Pons (tissue), 1 donor: ENCODE data around the gene AMBRA1.
"Not testable (repeated sequence)": the region's sequence is repeated elsewhere in the genome, so short reads cannot be mapped to it uniquely, and the experiment has no call there.

Source experiments
- DNase-seq: peaks from one replicate; pipeline ENCODE4 v3.0.0-alpha.2; 2016; ENCODE audit warnings: low spot score

Gene AMBRA1

DNA sequence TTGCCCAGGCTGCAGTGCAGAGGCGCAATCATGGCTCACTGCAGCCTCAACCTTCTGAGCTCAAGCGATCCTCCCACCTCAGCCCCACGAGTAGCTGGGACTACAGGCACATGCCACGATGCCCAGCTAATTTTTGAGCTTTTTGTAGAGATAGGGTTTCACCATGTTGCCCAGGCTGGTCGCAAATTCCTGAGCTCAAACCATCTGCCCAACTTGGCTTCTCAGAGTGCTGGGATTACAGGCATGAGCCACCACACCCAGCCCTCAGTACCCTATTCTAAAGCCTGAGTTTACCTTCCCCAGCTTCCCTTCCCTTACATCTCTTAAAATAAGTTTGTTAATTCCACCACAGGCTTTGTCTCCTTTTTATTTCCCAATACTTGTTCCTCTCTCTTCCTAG is 59.1 kb downstream of the AMBRA1 start:
- DNase-seq: no peak

DNA sequence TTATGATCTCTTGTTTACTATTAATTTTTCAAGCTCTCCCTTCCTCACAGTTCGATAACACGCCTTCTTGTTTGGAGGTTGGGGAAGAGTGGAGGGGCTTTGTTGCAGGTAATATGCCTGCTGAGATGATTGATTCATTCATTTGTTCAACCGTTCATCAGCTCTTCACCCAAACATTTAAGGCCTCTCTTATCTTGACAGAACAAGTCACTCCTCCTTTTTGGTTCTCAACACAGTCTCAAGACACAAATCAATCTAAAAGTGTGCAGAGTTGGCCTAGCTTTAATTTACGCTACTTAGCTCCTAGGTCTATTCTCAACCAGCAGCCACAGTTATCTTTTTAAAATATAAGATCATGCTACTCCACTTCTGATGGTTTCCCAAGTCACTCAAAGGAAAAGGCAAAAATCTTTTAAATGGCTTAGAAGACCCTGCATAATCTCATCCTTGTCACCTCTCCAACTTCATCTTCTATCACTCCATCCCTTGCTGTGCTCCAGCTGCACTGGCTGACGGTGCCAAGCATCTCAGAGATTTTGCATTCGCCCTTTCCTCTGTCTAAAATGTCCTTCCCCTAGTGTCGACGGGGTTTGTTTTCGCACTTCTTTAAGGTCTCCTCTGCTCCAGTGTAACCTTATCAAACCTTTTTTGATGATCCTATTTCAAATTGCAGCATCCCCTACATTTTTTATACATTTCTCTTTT is 60.3 kb downstream of the AMBRA1 start:
- no peak for DNase-seq

DNA sequence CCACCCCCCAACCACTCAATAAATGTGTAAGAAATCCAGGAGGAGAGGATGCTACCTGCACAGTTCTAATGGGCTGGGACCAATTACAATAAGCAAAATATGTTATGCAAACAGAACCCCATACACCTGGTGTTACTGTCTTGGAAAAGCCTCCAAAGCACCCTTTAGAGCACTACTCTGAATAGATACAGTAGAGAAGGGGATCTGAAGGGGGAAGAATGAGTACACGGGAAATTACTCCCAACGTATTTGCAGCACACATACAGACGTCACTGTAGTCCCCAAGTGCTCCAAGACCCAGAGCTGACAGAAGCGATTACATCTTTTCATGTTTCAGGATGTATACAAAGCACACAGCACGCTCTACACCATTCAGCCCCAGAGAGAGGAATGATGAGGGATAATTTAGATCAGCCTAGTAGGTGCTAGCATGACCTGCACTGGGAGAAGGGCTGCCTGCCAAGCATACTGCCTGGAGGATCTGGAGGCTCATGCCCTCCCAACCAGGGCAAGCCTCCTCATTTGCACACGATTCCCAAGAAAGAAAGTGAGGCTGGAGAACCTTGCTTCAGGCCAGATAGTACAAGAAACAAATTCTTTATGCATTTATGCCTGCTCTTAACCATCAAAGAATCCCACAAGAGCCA is 63.8 kb downstream of the AMBRA1 start:
- no peak for DNase-seq

DNA sequence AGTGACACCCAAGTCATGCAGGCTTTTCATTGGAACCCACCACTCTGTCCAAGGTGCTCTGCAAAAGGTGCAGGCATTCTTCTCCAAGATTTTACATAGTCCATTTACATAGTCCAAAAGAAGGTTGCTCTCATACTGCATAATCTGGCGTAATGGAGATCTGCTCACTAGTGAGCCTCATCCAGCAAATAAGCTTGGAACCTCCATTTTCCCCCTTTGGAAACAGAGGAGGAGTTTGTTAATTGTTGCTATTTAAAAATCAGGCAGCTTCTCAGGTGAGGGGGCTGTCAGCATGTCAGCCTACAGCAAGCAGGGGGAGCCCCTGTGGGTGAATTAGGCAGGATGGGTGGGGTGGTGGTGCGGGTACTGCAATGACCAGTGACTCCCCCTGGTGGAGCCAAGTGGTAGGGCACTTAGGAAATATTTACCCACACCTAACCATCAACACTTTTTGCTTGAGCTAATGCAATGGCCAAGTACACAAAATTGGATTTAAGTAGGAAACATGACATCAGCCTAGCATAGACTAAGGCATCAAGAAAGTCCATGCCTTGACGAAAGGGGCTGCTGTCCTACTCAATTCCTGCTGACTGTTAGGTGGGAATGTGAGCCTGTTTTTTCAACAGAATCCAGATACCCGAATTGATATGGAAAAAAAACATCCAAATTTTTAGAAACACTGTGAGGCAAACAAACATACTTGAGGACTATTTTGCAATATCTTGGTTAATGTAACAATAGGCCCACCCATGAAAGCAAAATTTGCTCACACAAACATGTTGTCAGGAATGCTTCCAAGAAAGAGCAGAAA is 64.5 kb downstream of the AMBRA1 start:
- no peak for DNase-seq

DNA sequence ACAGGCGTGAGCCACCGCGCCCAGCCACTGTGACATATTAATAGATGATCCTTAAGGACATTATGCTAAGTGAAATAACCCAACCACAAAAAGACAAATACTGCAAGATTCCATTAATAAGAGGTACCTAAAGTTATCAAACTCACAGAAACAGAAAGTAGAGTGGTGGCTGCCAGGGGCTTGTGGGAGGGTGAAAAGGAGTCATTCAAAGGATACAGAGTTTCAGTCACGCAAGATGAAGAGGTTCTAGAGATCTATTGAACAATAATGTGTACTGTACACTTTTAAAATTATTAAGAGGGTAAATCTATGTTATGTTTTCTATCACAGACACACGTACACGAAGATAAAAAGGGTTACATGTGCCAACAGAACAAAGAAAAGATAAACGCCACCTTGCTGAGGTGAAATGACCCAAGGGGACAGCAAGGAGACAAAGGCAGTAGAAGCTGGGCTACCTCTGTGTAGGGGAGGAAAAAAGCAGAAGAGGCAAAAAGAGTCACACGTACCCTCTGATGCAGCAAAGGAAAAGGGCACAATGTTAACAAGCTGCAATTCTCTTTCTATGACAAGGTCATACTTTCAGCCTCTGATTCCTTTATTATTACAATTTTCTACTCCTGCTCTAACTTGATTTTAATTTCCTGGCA is 65.3 kb downstream of the AMBRA1 start:
- DNase-seq: no peak

DNA sequence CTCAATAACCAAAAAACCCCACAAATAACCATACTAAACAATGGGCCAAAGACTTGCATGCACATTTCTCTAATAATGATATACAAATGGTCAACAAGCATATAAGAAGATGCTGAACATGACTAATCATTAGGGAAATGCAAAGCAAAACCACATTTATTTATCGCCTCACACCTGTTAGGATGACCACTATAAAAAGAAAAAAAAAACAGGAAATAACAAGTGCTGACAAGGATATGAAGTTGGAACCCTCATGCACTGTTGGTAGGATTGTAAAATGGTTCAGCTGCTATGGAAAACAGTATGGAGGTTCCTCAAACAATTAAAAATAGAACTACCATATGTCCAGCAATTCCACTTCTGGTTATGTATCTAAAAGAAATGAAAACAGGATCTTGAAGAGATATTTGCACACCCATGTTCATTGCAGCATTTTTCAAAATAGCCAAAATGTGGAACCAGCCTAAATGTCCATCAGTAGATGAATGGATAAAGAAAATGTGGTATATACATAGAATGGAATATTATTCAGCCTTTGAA is 66.2 kb downstream of the AMBRA1 start:
- DNase-seq: no peak

DNA sequence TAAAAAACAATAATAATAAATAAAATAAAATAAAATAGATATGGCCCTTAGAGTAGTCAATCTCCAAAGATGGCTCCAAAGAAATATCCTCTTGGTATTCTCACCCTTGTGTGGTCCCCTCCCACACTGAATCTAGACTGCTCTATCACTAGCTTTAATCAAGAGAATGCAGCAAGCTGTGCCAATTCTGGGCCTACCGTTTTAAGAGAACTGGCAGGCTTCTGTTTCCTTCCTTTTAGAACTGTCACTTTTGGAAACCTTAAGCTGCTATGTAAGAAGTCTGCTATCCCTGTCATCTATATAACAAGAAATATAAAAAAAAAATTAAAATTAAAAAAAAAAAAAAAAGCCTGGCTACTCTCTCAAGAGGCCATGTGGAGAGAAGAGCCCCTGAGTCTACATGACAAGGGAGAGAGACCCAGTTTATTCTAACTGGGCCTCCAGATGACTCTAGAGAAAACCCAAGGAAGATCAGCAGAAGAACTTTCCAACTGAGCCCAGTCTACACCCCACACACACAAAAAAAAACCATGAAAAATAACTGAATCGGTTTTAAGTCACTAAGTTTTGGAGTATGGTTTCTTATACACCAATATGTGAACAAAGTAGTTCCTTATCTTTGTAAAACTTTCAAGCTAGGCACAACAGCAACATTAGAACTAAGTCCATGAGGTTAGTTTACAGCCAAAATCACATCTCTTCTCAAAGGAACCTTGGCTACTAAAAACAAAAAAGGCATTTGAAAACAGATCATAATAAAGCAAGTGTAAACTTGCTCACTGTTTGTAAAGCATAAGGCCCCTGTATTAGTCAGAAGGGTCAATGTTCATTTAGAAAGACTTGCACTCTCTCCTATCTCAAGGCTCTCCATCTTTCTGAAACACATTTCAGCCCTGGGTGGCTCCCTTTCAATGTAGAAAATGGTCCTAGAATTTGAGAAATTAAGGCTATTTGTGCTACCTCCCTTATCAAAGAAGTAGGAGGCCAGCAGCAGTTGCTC is 67.3 kb downstream of the AMBRA1 start:
- no peak for DNase-seq

DNA sequence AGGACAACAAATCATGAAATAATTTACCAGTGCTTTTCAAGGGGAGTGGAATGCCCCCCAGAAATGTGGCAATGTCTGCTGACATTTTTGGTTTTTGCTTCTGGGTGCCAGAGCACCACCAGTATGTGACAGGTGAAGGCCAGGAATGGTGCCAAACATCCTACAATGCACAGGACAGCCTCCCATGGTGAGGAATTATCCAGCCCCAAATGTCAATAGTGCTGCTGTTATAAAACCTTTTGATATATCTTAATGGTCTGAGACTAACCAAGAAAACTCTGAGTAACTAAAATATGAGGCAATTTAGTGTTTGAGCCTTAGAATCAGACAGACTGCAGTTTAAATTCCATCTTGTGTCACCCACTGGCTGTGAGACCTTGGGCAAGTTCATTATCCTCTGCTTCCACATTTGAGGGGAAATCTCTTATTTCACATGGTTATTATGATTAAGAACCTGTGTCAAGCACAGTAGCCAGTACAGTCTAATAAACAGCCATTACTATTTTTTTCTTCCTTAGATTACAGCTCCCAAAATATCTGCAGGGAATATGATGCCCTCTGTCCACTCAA is 69.5 kb downstream of the AMBRA1 start:
- DNase-seq: no peak

DNA sequence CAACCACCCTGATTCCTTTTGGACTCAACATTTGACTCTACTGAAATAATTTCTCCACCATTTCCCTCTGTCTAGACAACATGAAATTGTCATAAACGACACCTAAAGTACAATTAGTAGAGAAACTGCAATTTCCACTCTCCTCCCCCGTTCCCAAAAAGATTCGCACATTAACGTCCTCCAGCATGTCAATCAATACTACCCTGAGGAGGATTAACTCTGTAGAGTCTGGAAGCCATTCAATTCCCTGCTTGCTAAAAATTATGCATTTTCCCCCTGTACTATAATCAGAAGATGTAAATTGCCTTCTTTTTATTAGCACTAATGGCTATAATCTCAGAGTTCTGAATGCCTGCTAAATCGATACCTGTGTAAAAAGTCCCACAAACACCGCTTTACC is 70.5 kb downstream of the AMBRA1 start:
- no peak for DNase-seq

DNA sequence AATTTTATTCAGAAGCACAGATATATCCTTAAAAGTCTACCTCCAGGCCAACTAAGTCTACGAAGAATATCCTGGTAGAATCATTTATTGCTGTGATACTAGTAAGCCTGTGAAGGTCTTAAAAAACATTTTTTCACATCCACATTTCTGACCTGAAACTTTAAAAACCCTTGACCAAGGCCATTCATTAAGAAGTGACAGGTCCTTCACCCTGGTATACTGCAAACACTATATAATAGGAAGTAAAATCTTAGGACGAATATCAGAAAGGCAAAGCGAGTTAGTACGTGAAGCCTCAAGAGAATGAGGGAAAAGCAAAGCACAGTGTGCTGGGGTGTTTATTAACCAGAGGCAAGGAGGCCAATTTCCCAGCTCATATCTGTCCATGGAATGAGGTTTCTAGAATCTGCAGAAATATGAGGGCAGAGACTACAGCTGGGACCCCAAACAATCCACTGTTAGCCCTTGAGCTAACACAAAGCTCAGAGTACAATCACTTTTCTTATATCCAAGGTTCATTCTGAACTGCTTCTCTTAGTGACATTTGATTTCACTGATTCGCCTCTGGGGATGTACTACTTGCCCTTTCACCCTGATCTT is 71.0 kb downstream of the AMBRA1 start:
- DNase-seq: no peak

DNA sequence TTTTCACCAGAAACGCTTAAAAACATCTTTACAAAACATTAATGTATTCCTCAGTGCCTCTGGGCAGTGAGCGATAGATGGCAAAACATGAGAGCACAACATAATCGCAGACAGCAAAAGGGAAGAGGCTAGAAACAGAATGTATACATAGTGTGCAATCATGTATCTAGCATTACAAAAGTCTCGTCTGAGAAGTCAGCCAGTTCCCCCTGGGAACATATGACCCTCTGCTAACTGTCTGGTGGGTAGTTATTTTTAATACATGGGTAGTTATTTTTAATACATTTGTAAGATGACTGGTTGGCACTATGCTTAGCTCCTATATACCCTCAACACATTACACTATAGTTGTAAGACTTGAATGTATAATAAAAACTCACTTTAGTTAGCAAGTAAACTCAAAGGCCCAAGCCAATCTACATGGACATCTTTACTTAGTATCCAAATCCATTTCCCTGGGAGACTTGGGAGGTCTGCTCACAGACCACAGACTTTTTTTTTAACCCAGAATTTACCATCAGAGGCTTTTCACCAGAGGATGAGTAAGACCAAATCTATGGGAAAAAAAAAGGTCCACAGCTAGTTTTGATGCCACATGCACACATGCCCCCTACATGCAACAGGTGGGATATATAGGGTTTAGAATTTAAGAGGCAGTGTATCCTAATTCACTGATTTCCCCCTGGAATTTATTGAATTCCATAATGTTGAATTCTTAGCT is 71.7 kb downstream of the AMBRA1 start:
- no peak for DNase-seq

DNA sequence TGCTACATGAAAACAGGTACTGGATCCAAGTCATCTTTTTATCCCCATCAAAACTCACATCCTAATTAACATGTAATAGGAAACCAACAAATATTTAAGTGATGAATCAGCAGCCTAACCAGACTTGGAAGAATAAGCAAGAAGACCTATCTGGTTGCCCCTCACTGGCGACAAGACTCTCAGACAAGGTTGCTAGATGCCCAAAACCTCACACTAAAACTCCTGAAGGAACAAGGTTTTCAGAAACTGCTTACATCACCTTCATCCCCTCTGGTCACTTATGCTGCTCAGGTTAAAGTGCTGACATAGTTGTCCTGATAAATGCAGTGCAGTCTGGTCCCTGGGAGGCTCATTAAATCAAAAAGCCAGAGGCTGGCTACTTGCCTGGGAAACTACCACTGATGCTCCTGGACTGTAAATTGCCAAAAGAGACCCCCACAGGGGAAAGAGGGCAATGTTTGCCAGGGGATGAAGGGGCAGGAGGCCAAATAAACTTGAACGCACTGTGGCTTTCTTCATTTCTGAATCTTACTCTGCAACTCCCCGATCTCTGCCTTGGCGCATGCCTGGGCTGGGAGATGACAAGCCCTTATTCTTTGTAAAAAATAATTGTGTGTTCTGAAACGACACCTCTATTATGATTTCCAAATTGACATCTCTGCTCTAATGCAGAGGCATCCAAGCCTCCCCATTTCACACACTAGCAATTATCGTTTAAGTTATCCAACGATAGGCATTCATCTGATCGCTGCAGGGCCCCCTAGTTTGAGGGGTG is 72.7 kb downstream of the AMBRA1 start:
- no peak for DNase-seq

DNA sequence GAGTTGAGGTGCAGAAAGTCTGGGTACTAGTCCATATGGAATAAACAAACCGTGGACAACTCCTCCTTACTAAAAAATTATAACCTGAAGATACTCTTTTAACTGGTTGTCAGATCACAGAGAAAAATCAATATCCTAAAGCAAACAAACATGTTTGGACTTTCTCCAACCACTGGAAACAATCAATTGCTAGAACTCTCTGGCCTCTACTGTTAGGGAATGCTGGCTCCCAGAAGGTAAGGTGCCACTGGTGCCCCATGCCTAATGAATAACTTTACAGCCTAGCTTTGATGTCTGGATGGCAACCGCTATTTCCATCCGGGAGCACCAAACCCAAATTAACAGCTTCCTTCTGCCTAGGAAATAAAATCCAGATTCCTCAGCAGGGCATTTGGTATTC is 74.5 kb downstream of the AMBRA1 start:
- DNase-seq: no peak

DNA sequence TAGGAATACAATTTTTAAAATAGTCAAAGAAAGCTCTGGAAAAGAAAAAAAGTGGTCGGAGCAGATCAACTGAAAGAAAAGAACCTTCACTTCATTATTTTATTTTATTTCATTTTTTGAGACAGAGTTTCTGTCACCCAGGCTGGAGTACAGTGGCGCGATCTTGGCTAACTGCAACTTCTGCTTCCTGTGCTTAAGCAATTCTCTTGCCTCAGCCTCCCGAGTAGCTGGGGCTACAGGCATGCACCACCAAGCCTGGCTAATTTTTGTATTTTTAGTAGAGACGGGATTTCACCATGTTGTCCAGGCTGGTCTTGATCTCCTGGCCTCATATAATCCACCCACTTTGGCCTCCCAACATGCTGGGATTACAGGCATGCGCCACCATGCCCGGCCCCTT is 74.9 kb downstream of the AMBRA1 start:
- not testable (repeated sequence) for DNase-seq

DNA sequence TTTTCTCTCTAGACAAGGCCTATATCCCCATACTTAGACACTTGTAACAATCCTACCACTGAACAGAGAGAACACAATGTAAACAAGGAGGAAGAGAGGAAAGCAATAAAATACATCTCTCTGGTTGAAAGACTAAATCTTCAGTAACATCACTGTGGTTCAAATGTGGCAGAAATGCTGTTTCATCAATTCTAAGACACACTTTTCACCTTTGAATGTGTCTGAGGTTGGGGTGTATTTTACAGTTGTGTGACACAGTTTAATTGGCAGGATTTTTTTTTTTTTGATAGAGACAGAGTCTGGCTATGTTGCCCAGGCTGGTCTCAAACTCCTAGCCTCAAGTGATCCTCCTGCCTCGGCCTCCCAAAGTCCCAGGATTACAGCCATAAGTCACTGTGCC is 79.5 kb downstream of the AMBRA1 start:
- no peak for DNase-seq

DNA sequence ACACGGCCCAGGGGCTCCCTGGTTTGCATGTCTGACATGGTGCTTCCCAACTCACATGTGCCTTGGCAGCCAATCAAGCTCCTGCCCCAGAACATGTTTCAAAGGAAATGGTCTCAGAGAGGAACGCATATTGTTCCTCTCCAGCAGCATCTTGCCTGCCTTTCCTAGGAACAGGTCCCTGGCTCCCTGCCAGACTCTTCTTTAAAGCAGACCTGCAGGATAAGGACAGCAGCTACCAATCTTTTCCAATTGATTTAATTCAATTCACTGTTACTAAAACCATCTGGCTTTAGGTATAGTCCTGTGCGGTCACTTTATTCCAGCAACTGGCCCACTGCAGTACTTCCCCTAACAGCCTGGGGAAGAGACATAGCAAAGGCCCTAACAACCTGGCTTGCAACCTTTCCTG is 79.9 kb downstream of the AMBRA1 start:
- DNase-seq: peak; percentile 31

DNA sequence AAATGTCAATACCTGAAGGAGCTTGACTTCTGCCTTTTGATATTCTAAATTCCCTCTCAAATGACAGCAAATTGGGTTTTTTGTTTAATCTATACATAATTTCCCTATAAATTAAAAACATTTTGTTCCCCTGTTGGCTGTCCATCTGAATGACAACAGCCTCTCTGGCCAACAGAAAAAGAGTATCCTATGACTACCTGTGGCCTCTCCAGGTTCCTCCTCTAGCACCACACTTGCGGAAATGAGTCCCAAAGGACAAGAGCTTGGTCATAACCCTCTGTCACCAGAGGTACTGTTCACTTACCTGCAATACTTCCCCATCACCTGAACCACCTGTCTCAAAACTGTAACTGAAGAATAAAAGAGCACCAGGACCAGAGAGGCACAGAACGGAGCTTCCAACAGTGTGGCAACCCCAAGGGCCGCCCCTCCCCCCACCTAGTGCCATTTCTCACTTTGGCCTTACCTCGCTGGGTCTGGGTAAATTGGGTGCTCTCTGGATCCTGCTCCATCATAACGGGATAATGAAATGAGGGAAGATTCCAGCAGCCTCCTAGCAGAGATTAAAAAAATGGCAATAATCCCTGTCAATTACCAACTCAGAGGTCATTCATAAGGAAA is 81.5 kb downstream of the AMBRA1 start:
- DNase-seq: no peak

DNA sequence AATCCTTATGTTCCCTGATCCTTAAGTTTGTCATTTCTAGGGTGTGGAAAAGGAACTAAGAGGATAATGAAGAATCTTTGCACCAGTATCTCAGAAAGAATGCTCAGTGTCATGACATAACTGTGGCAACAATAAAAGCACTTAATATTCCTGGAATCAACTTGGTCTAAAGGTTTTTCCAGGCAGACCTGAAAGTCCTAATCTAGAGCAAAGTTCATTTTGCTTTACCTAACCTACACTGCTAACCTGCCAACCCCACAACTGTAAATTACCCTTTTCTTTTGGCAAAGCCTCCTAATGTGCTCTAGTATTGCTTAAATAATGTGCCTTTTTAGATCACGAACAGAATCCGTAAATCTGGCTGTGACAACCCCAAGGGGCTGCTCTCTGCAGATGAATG is 82.5 kb downstream of the AMBRA1 start:
- no peak for DNase-seq
